Activated CD8-positive, alpha-beta memory T cell treated with anti-CD3 and anti-CD28 coated beads, Interleukin-2, amount 50 U/mL, for 4 hours (primary cell): ENCODE data around the gene KLK6.

Experiments
- DNase-seq: peaks from one replicate; pipeline ENCODE4 v3.0.0-alpha.2; 2020

Gene KLK6

GRCh38 chr19:50969413-50969760 lies at the start of gene KLK6:
KLK6 (minus strand) TSS chr19:50969591; CDS start chr19:50968104, 1,487 bp downstream.
- DNase-seq, result no peak

DNA sequence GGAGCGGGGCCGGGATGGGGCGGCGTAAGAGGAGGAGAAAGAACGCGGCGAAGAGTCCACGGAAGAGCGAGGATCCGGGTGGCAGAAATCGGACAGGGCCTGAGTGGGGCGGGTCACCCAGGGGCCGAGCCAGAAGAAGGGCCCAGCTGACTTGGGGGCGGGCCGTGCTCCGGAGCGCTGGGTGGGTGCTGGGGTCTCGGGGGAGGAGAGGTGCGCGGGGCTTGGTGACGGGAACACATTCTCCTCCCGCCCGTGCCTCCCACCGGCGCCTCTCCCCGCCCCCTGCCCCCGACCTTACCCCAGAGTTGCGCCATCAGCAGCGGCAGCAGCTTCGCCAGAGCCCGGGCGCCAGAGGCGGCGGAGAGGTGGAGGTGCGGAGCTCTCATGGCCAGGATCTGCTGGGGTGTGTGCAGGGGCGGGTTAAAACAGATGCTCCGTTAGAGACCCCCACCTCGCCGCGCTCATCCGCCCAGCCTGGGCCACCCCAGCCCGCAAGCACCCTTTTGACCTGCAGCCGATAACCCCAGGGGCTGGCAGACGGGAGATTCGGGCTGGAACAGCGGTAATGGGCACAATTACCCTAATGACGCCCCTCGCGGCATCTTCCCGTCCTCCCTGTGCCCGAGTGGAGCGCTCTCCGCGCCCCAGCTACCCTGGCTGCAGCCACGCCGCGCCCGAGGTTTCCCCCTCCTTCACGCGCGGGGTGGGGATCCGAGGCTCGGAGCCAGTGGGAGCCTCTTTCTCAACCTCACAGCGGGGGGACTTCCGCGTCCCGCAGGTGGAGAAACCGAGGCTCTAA lies 49.6 kb upstream of the KLK6 start:
- no peak for DNase-seq

DNA sequence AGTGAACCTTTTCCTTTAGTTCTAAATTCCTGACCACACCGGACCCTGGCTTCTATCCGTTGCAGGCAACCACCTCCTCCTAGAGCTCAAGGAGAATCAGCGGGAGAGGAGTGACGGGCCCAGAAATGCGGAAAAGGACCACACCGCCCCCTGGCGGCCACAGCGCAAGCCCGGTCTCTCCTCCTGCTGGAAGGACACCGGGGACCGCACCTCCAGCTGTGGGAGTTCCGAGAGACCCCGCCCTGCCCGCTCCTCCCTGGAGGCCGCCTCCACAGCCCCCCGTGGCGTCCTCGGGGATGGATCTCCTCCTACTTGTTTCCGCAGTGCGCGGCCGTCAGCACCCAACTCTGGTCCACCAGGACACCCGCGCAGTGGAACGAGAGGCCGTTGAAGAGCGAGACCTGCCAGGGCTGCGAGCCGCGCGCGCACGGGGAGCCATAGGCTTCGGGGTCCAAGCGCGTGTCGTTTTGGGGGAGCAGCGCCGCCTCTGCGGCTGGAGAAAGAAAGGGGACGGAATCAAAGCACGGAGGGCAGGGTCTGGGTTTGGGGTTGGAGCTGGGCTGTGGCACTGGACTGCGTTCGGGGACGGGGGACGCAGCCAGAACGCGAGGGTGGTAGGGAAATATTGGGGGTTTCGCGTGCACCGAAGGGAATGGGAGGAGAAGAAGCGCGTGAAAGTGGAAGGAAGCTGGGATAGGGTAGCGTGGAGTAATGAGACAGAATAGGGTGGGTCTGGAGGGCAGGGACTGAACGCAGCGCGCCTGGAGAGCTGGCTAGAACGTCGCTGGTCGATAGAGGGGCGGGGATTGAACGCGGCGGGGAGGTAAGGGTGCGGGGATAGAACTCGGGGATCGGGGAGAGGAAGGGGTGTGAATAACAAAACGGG lies 47.6 kb upstream of the KLK6 start:
- peak; percentile 52 for DNase-seq

DNA sequence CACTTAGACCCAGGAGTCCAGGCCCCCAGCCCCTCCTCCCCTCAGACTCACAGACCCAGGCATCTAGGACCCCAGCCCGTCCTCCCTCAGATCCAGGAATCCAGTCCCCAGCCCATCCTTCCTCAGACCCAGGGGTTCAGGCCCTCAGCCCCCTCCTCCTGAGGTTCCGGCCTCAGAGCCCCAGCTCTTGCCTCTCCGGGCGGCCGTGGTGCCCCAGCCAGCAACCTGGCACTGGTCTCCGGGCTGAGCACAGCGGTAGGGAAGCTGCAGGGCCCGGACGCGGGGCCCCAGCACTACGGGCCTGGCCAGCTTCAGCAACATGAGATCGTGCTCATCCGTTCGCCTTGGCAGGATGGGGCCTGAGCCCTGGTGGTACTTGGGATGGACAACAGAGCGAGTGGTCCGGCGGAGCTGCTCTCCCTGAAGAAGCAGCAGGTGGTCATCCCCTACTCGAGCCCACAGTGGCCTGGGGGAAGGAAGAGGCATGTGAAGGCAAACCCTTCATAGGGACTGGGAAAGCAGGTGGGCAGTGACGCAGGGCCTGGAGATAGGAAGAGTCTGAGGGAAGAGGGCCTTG lies 46.4 kb upstream of the KLK6 start:
- DNase-seq, result no peak

- DNase-seq, result no peak
Observed at GRCh38 chr19:51014242-51014641, 44.9 kb upstream of the KLK6 start.

DNA sequence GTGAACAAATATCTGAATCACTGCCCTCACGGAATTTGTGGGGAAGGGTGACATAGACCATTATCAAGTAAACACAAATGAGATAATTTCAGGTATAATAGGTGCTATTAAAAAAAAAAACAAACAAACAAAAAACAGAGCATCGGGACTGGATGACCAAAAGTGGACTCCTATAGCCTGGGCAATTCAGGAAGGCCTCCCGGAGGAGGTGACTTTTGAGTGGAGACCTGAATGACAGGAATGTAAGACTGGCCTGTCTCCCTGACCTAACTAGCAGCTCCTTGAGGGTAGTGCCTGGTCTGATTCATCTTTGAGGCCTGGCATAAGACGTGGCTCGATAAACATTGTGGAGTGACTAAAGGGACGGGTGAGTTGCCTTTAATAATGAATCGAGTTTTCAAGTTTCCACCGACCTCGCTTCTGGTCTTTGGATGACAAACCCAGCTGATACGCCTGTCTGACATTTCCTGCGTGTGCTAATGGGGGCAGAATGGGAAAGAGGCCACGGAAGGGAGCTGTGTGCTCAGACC lies 43.3 kb upstream of the KLK6 start:
- no peak for DNase-seq

- no peak for DNase-seq
Observed at GRCh38 chr19:51010066-51010795, 40.8 kb upstream of the KLK6 start.

- DNase-seq, result no peak
Observed at GRCh38 chr19:51009061-51009891, 39.9 kb upstream of the KLK6 start.

DNA sequence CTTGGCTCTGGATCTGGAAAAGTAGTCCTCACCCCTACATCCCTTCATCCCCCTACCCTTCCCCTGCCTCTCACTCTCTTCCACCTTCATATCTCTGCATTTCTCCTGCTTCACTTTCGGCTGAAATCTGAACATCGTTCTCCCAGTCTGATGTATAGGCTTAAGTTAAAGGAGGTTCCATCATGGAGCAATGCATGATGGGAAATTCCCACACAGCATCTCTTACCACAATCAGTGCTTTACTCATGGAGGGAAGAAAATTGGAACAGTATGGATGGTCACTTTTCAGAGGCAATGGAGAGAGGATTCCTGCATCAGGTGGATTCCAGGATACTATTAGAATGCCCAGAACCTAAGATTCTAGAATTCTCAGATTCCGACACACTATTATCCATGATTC lies 38.1 kb upstream of the KLK6 start:
- no peak for DNase-seq

DNA sequence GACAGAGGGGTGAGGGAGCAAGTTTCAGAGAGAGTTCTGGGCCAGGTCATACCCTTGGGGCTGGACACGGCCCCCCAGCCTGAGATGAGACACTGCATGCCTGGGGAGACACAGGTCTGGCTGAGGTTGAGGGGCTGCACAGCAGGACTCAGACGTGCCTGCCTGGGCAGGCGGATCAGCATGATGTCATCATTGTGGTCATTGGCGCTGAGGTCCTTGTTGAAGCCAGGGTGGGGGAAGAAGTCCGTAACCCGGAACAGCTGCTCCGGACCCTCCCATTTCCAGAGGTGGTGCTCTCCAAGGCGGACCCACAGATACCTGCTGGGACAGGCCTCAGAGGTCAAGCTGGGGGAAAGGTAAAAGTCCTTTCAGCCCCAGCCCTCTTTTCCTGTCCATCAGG lies 37.0 kb upstream of the KLK6 start:
- DNase-seq, result no peak

GRCh38 chr19:51005248-51005647 lies 35.9 kb upstream of the KLK6 start:
- DNase-seq, result no peak

- no peak for DNase-seq
Observed at GRCh38 chr19:51003316-51003715, 33.9 kb upstream of the KLK6 start.

DNA sequence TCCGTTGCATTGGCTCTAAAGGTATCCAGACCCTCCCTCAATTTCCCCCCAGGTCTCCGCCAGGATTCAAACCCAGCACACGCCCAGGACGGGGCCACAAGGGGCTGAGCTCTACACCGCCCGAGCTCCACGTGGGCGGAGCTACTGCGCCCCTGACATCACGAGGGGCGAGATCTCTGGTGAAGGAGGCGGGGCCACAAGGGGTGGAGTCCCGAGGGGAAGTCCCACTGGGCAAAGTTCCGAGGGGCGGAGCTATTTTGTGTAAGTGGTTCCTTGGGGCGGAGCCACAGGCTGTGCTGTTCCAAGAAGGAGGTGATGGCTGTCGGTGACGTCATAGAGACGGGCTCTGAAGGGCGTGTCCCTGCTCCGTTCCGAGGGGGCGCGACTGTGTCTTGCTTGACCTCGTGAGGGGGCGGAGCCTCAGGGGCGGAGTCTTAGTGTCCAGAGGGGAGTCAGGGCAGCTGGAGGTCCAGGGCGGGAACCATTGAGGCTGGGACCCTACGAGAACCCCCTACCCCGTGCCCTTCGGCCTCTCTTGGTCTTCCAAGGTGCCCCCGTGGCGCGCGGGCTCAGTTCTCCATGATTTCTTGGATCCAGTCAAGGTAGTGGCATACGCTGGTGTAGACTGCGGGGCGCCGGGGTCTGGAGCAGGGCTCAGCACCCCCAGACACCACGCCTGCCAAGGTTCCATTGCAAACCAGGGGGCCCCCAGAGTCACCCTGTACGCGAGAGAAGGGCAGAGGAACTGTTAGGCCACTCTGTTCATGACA lies 33.3 kb upstream of the KLK6 start:
- DNase-seq, result no peak

DNA sequence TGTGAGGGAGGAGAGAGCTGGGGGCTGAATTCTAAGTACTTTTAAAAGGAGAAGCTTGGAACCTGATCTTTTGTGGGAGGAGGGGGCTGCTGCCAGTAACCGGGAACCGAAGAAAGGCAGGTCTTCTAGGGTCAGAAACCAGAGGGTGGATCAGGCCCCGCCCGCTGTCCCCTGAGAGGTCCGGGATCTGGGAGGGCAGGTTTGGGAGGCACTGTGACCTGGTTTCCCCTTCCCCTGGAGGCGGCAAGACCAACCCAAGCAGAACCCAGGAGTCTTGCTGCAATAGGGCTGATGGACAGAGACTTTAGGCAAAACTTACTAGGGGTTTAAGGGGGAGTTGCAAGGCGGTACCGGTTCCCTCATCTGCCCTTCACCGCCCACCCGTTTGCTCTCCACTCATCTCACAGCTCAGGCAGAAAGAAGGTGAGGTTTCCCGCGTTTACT lies 32.7 kb upstream of the KLK6 start:
- DNase-seq, result no peak

DNA sequence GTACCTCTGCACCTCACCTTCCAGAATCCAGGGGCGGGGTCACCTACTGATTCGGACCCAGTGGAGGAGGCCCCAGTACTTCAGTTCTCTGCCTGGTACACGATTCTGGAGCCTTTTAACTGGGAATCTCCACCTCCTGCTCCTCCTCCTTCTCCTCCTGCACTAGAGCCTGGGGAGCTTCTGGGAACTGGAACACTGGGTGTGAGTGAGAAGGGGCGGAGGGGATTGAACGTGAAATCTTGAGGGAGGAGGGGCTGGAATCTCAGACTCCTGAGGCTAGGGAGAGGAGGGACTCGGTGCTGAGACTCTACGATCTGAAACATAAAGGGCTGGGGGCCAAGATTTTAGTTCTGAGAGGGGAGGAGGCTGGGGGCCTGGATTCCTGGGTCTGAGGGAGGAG lies 32.1 kb upstream of the KLK6 start, which contains the start of gene KLK8:
TSS of gene KLK8 (minus strand) at position 90 of the 400 bp plus-strand sequence. CDS start 437 bp downstream, outside the sequence.
- DNase-seq, result no peak

GRCh38 chr19:51000981-51001380 lies 31.6 kb upstream of the KLK6 start:
- DNase-seq, result no peak

GRCh38 chr19:51000426-51000825 lies 31.0 kb upstream of the KLK6 start:
- no peak for DNase-seq

GRCh38 chr19:50998686-50999085 lies 29.3 kb upstream of the KLK6 start:
- DNase-seq, result no peak

GRCh38 chr19:50998061-50998460 lies 28.7 kb upstream of the KLK6 start:
- DNase-seq, result no peak

DNA sequence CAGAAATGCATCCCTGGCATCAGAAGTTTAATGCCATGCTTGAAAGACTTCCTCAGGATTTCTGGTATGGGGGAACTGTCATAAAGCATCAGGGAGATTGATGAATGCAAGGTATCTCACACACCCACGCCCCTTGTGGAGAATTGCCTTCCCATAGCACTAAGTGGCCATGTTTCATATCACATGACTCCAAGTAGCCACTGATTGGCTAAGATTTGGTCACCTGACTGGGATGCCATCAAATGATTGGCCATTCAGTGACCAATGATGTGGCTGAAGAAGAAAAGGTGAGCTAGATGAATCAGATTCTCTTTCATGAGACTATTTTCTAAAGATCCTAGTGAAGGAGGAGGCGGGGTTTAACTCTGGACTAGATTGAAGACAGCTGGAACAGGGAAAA lies 24.7 kb upstream of the KLK6 start:
- DNase-seq, result no peak

DNA sequence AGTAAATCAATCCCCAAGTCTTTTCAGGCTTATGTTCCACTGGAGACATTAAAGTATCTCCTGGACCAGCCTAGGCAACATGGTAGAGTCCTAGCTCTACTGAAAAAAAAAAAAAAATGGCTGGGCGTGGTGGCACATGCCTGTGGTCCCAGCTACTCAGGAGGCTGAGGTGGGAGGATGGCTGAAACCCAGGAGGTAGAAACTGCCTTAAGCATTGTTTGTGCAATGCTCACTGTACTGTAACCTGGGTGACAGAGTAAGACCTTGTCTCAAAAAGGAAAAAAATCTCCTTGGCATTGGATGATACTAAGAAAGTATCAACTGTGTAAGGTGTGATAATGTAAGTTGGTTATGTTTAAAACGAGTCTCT lies 23.3 kb upstream of the KLK6 start:
- DNase-seq, result no peak
